Measurements from ENCODE around the gene ZNF653.

DNA sequence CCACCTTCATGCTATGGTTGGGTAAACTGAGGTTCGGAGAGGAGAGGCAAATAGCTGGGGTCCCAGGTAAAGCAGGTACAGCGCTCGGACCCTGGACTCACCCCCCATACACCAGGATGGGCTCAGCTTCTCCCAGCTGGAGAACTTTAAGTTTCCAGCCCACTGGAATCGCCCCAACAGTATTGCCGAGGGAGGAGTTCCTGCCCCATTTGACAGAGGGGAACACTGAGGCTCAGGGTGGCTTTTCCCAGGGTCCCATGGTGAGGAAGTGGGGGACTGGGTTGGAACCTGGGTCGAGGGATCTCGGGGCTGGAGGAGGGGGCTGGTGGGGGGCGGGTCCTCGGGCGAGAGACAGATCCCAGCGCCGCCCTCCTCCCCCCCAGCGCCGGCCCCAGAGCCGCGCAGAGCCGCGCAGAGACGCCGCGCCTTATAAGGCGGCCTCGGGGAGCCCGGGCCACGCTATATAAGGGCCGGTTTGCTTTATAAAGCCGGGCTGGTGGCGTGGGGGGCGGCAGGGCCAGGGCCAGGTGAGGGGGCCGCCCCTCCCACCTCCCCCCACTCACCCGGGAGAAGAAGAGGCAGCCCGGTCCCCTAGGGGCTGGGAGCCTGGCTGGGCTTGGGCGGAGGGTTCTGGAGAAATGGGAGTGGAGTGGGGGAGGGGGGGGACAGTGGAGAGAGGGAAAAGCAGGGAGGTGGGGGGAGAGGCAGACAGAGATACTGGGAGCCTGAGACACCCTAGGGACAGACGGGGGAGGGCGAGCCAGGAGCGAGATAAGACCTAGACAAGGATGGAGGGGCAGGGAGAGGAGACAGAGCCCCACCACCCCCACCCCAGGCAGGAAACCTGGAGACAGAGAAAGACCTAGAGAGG lies 34.1 kb upstream of the ZNF653 start:
- TF ChIP-seq CTCF (IDR thresholded peaks at IDR 0.05) (no peak), ZFX (IDR thresholded peaks at IDR 0.05; ENCODE audit: borderline replicate concordance) (no peak)
